ENCODE results near the gene GLRA3.
"Not testable (repeated sequence)": the region's sequence is repeated elsewhere in the genome, so short reads cannot be mapped to it uniquely, and the experiment has no call there.

Gene GLRA3

GRCh38 chr4:174808836-174809235, 20.2 kb downstream of the GLRA3 start:
- no peak for DNase-seq

- DNase-seq = no peak
Measured at GRCh38 chr4:174808119-174808518, 20.9 kb downstream of the GLRA3 start.

- no peak for DNase-seq
Measured at GRCh38 chr4:174805746-174806145, 23.3 kb downstream of the GLRA3 start.

- DNase-seq = no peak
Measured at GRCh38 chr4:174794543-174795094, 34.4 kb downstream of the GLRA3 start.

DNA sequence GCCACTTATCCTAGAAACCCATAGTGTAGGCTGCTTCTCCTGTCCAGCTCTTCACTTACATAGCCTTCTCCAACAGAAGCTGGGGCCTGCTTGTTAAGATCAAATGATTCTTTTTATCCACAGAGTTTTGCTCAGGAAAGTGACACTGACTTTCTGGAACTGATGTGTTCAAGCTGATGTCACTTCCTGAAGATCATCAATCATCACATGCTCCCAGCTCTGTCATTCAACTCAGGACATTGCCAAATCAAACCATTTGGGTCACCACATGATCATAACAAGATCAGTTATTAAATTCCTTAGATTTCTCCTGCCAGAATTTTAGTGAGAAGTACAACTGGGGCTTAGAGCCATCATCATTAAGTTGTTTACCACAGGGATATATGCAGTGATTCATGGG, 39.4 kb downstream of the GLRA3 start:
- DNase-seq = no peak

- DNase-seq = not testable (repeated sequence)
Measured at GRCh38 chr4:174778274-174778986, 50.6 kb downstream of the GLRA3 start.

GRCh38 chr4:174775366-174775765, 53.7 kb downstream of the GLRA3 start:
- no peak for DNase-seq

- peak in 1 of 2 experiments; percentile 49 for DNase-seq
Measured at GRCh38 chr4:174764105-174764729, 64.8 kb downstream of the GLRA3 start.

- DNase-seq = no peak
Measured at GRCh38 chr4:174763454-174764104, 65.5 kb downstream of the GLRA3 start.

DNA sequence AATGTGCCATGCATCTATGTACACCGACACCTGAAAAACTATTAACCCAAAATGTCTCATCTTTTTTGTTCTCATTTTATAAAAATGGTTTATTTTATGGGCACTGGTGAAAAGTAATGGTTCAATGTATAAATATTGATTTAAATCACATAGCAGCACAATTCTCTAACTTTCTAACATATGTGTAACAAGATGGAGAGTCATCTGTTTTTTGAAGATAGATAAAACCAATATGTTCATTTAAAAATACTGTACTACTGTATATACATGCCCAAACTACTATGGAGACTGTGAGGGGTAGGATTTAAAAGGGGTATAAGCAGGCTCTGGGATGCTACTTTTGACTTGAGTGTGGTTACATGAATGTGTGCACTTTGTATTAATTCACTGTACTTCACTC, 67.6 kb downstream of the GLRA3 start:
- no peak for DNase-seq

GRCh38 chr4:174757736-174758135, 71.3 kb downstream of the GLRA3 start:
- no peak for DNase-seq

- no peak for DNase-seq
Measured at GRCh38 chr4:174753021-174753420, 76.0 kb downstream of the GLRA3 start.

- DNase-seq = no peak
Measured at GRCh38 chr4:174752026-174752425, 77.0 kb downstream of the GLRA3 start.

DNA sequence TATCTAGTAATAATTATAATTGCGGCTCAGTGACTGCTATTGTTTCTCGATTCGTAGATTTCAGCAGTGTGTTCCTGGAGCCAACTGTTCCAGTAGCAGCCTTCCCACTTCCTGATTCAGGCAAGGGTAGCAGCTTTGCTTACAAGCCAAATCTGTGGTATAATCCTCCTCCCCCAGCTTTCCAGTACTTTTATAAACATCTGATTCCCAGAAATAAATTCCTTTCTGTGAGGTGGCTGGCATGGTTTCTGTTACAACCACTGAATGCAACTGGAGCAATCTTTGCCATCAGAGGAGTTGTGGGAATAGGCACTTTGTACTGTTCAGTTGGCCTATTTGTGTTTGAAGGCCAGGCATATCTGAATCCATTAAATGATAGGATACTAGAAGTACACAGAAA, 80.0 kb downstream of the GLRA3 start:
- DNase-seq = no peak

DNA sequence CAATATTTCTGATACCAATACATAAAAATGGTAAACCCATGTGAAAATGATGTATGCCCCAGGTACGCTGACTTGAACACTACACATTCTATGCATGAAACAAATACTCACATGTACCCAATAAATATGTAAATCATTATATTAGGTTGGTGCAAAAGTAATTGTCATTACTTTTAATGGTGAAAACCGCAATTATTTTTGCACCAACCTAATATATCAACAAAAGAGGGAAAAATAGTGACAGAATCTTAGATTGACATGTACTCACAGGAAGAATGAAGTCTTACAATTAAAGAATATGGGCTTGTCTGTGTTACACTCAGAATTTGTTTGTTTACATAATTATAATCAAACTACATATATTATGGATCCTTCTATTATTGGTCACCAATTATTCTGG, 82.3 kb downstream of the GLRA3 start:
- DNase-seq = no peak

DNA sequence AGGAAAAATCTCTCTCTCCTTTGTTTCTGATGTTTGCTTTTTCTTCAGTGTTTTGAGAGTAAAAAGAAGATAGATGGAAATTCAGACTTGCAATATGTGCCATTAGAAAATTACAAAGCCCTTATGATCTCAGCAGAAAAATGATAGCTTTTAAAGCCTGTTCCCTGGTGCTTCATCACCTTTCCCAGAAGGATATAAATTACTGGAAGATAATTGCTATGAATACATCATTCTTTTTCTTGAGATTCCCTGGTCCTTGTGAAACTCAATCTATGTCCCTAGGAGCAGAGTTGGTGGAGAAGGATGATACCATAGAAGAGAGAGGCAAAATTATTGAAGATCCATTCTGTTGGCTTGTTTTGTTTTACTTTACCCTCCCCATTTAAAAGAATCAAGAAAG, 86.5 kb downstream of the GLRA3 start:
- DNase-seq = no peak

DNA sequence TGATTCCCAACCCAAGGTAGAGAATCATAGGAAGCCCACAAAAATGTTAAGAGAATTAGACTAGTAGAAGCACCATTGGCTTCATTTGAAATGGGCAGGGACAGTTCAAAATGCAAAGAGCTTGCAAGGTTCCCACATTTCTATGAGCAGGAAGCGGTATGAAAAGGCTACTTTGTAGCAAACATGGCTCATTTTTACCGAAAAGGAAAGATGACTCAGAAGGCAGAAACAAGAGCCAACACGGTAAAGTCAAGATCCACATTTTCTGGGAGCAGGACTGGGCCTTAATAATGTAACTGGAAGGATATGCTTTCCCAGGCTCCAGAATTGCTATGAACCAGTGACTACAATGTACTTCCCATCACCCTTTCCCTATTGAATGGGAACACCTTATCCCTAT, 89.5 kb downstream of the GLRA3 start:
- DNase-seq = no peak

GRCh38 chr4:174734181-174734580, 94.9 kb downstream of the GLRA3 start:
- no peak for DNase-seq

GRCh38 chr4:174717828-174718227, 111.2 kb downstream of the GLRA3 start:
- DNase-seq = no peak

DNA sequence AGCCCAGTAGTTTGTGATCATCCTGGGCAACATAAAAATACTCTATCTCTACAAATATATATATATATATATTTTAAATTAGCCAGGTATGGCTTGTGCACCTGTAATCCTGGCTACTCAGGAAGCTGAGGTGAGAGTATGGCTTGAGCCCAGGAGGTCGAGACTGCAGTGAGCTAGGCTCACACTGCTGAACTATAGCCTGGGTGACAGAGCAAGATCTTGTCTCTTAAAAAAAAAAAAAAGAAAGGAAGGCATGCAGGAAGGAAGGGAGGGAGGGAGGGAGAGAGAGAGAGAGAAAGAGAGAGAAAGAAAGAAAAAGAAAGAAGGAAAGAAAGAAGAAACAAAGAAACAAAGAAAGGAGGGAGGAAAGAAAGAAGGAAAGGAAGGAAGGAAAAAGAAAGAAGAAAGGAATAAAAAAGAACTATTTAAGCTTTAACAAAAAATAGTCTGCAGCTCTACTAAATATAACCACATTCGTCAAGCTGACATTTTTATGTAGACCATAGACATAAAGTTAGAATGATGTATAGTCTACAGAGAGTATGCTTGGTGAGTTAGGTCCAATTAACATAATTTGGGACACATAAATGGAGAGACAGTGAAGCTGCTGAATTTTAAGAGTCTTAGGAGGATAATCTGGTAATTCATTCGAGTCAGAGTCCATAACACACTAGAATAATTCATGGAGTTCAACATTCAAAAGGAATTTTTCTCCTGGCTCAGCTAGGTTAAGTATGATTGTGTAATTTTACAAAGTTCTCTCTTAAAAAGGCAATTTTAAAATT, 111.9 kb downstream of the GLRA3 start:
- no peak for DNase-seq

- peak in 1 of 2 experiments; percentile 30 for DNase-seq
Measured at GRCh38 chr4:174714393-174715211, 114.4 kb downstream of the GLRA3 start.

GRCh38 chr4:174713821-174714220, 115.2 kb downstream of the GLRA3 start:
- DNase-seq = no peak
